ENCODE data around the gene CYP4F3.
"Not testable (repeated sequence)": the region's sequence is repeated elsewhere in the genome, so short reads cannot be mapped to it uniquely, and the experiment has no call there.

CYP4F3 gene

GRCh38 chr19:15644066-15644741, 3.5 kb downstream of the CYP4F3 start:
- no peak for TF ChIP-seq ZFX (IDR thresholded peaks at IDR 0.05; ENCODE audit: borderline replicate concordance)

GRCh38 chr19:15644816-15645215, 4.1 kb downstream of the CYP4F3 start:
- no peak for TF ChIP-seq CTCF (IDR thresholded peaks at IDR 0.05)
- TF ChIP-seq ZFX (IDR thresholded peaks at IDR 0.05; ENCODE audit: borderline replicate concordance) = no peak
- no peak overlapping the region for H3K27ac ChIP-seq

More at GRCh38 chr19:15644066-15644741, 3.5 kb downstream of the CYP4F3 start:
- no peak overlapping the region for H3K27ac ChIP-seq

GRCh38 chr19:15649526-15649925, 8.8 kb downstream of the CYP4F3 start:
- TF ChIP-seq CTCF (IDR thresholded peaks at IDR 0.05) (no peak), ZFX (IDR thresholded peaks at IDR 0.05; ENCODE audit: borderline replicate concordance) (no peak)
- no peak overlapping the region for H3K27ac ChIP-seq

- not testable (repeated sequence) for H3K27ac ChIP-seq
Observed at GRCh38 chr19:15650123-15650522, 9.4 kb downstream of the CYP4F3 start.

- TF ChIP-seq CTCF (IDR thresholded peaks at IDR 0.05) (no peak), ZFX (IDR thresholded peaks at IDR 0.05; ENCODE audit: borderline replicate concordance) (no peak)
- H3K27ac ChIP-seq = no peak overlapping the region
Observed at GRCh38 chr19:15651791-15652190, 11.1 kb downstream of the CYP4F3 start.

GRCh38 chr19:15652559-15653278, 12.0 kb downstream of the CYP4F3 start:
- no peak for TF ChIP-seq CTCF (IDR thresholded peaks at IDR 0.05)
- TF ChIP-seq ZFX (IDR thresholded peaks at IDR 0.05; ENCODE audit: borderline replicate concordance) = no peak
- no peak overlapping the region for H3K27ac ChIP-seq

- TF ChIP-seq CTCF (IDR thresholded peaks at IDR 0.05) (no peak), ZFX (IDR thresholded peaks at IDR 0.05; ENCODE audit: borderline replicate concordance) (no peak)
- H3K27ac ChIP-seq = no peak overlapping the region
Observed at GRCh38 chr19:15656467-15656866, 15.8 kb downstream of the CYP4F3 start.

GRCh38 chr19:15663247-15663646, 22.6 kb downstream of the CYP4F3 start:
- no peak overlapping the region for H3K27ac ChIP-seq
- TF ChIP-seq CTCF (IDR thresholded peaks at IDR 0.05) = no peak
- no peak for TF ChIP-seq ZFX (IDR thresholded peaks at IDR 0.05; ENCODE audit: borderline replicate concordance)
